ENCODE results near the gene FNBP1. TPM values are rescaled to one million over a fixed set of nuclear protein-coding genes. Genes with fewer than 3 reads are reported as not detected.

FNBP1 gene
- total and polyA plus RNA-seq, 2 experiments from 2014 or later = 17.8 to 22.6 TPM

- no peak overlapping the region for H3K4me2 ChIP-seq (ENCODE audit: unreplicated experiment)
- no peak overlapping the region for H3K4me3 ChIP-seq
- no peaks in the 10 kb centered on the region for H3K4me1 ChIP-seq (ENCODE audit: insufficient read depth)
- no peaks in the 10 kb centered on the region for H3K27me3 ChIP-seq (replicated peaks; ENCODE audit: insufficient read depth)
- H3F3A ChIP-seq (ENCODE audit: insufficient read depth) = no peaks in the 10 kb centered on the region
- TF ChIP-seq EZH2 (IDR thresholded peaks at IDR 0.05; ENCODE audit: insufficient read depth, poor library complexity, severe bottlenecking) = no peak
- no peak for TF ChIP-seq EZH2phosphoT487 (IDR thresholded peaks at IDR 0.05; ENCODE audit: insufficient read depth, low read depth)
- no peak overlapping the region for H3K27ac ChIP-seq
- H3K9me3 ChIP-seq (ENCODE audit: low read depth) = no peaks in the 10 kb centered on the region
- no peaks in the 10 kb centered on the region for H3K9me2 ChIP-seq (ENCODE audit: insufficient read depth)
- no peaks in the 10 kb centered on the region for H3K79me2 ChIP-seq (ENCODE audit: insufficient read depth)
- no peak overlapping the region for H3K9ac ChIP-seq
- in situ Hi-C loops (cut with MboI) = no loop called here
- DNase-seq = no peak
- no peaks in the 10 kb centered on the region for H4K20me1 ChIP-seq (ENCODE audit: insufficient read depth)
- WGBS, 2 experiments (ENCODE audit: low coverage in 1 of 2, low lambda C conversion rate in 2 of 2, missing lambda C conversion rate in 2 of 2) = 54 to 57% methylated on average over 3 of the region's 3 CpGs
- H3K36me3 ChIP-seq (ENCODE audit: low read depth) = peaks cover 5% of the 10 kb centered on the region; the same call in 1 of the 2 replicates
- H2AFZ ChIP-seq = no peak overlapping the region
Observed at GRCh38 chr9:129919277-129919676, 123.7 kb downstream of the FNBP1 start.

DNA sequence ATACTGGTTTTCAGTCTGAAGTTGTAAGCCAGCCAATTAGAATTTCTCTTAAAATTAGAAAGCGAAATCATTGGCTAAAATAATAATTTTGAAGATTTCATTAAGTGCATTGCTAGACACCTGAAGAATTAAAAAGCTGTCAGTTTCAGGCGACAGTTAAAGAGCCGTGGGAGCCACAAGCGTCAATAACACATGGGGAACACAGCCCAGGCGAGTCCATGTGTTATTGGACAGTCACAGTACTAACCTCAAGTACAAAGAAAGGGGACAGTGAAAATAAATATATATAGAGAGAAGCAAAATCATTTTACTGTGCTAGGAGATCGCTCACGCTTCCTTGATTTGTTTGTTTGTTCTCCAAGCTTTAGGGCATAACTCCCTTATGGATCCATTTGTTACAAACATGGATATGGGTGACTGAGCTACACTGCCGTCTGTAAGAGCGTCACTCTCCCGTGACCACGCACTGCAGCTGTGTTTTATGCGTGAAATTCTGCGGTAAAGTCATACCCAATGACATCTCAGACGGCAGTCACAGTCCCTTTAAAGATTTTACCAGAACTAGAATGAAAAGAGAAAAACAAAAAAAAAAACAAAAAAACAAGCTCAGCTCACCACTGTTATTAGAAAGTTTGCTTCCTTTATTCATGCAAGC lies 124.6 kb downstream of the FNBP1 start:
- 91% methylated on average over 14 of the region's 14 CpGs for WGBS, 2 experiments (ENCODE audit: low coverage in 1 of 2, low lambda C conversion rate in 2 of 2, missing lambda C conversion rate in 2 of 2)
- DNase-seq = no peak
- H3K4me1 ChIP-seq (ENCODE audit: insufficient read depth) = no peaks in the 10 kb centered on the region
- no peaks in the 10 kb centered on the region for H4K20me1 ChIP-seq (ENCODE audit: insufficient read depth)
- no peaks in the 10 kb centered on the region for H3K9me2 ChIP-seq (ENCODE audit: insufficient read depth)
- no peaks in the 10 kb centered on the region for H3K27me3 ChIP-seq (replicated peaks; ENCODE audit: insufficient read depth)
- H3K9me3 ChIP-seq (ENCODE audit: low read depth) = no peaks in the 10 kb centered on the region
- H3K79me2 ChIP-seq (ENCODE audit: insufficient read depth) = no peaks in the 10 kb centered on the region
- H3K4me2 ChIP-seq (ENCODE audit: unreplicated experiment) = no peak overlapping the region
- no peak overlapping the region for H2AFZ ChIP-seq
- in situ Hi-C loops (cut with MboI) = no loop called here
- peaks cover 5% of the 10 kb centered on the region; the same call in 1 of the 2 replicates for H3K36me3 ChIP-seq (ENCODE audit: low read depth)
- no peak overlapping the region for H3K4me3 ChIP-seq
- no peak overlapping the region for H3K9ac ChIP-seq
- H3F3A ChIP-seq (ENCODE audit: insufficient read depth) = no peaks in the 10 kb centered on the region
- TF ChIP-seq EZH2 (IDR thresholded peaks at IDR 0.05; ENCODE audit: insufficient read depth, poor library complexity, severe bottlenecking) (no peak), EZH2phosphoT487 (IDR thresholded peaks at IDR 0.05; ENCODE audit: insufficient read depth, low read depth) (no peak)
- no peak overlapping the region for H3K27ac ChIP-seq

- DNase-seq = no peak
- Histone ChIP-seq H3K27ac (no peak overlapping the region), H3K4me2 (ENCODE audit: unreplicated experiment) (no peak overlapping the region), H3K36me3 (ENCODE audit: low read depth) (peaks cover 5% of the 10 kb centered on the region; the same call in 1 of the 2 replicates), H4K20me1 (ENCODE audit: insufficient read depth) (no peaks in the 10 kb centered on the region), H3K9me2 (ENCODE audit: insufficient read depth) (no peaks in the 10 kb centered on the region), H3F3A (ENCODE audit: insufficient read depth) (no peaks in the 10 kb centered on the region), H3K4me3 (no peak overlapping the region), H3K9ac (no peak overlapping the region), H3K9me3 (ENCODE audit: low read depth) (no peaks in the 10 kb centered on the region), H3K27me3 (replicated peaks; ENCODE audit: insufficient read depth) (no peaks in the 10 kb centered on the region), H3K79me2 (ENCODE audit: insufficient read depth) (no peaks in the 10 kb centered on the region), H2AFZ (no peak overlapping the region), H3K4me1 (ENCODE audit: insufficient read depth) (no peaks in the 10 kb centered on the region)
- in situ Hi-C loops (cut with MboI) = no loop called here
- WGBS, 2 experiments (ENCODE audit: low coverage in 1 of 2, low lambda C conversion rate in 2 of 2, missing lambda C conversion rate in 2 of 2) = 95 to 97% methylated on average over 7 of the region's 7 CpGs
- no peak for TF ChIP-seq EZH2 (IDR thresholded peaks at IDR 0.05; ENCODE audit: insufficient read depth, poor library complexity, severe bottlenecking)
- TF ChIP-seq EZH2phosphoT487 (IDR thresholded peaks at IDR 0.05; ENCODE audit: insufficient read depth, low read depth) = no peak
Observed at GRCh38 chr9:129916707-129917106, 126.3 kb downstream of the FNBP1 start.

DNA sequence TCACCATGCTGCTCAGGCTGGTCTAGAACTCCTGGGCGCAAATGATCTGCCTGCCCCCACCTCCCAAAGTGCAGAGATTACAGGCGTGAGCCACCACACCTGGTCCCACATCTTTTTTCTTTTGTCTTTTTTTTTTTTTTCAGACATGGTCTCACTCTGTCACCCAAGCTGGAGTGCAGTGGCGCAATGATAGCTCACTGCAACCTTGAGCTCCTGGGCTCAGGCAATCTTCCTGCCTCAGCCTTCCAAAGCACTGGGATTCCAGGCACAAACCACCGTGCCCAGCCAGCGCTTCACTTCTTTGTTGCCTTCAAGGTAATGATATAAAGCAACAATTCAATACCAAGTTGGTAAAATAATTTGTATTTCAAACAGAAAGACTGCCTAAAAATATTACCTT lies 128.9 kb downstream of the FNBP1 start:
- peaks cover 5% of the 10 kb centered on the region; the same call in 1 of the 2 replicates for H3K36me3 ChIP-seq (ENCODE audit: low read depth)
- no peak overlapping the region for H3K4me2 ChIP-seq (ENCODE audit: unreplicated experiment)
- WGBS, 2 experiments (ENCODE audit: low coverage in 1 of 2, low lambda C conversion rate in 2 of 2, missing lambda C conversion rate in 2 of 2) = 95 to 97% methylated on average over 5 of the region's 5 CpGs
- no peak overlapping the region for H3K27ac ChIP-seq
- no peaks in the 10 kb centered on the region for H4K20me1 ChIP-seq (ENCODE audit: insufficient read depth)
- H3K9ac ChIP-seq = no peak overlapping the region
- H3K27me3 ChIP-seq (replicated peaks; ENCODE audit: insufficient read depth) = no peaks in the 10 kb centered on the region
- no peak for TF ChIP-seq EZH2 (IDR thresholded peaks at IDR 0.05; ENCODE audit: insufficient read depth, poor library complexity, severe bottlenecking)
- no peak for TF ChIP-seq EZH2phosphoT487 (IDR thresholded peaks at IDR 0.05; ENCODE audit: insufficient read depth, low read depth)
- H3K4me1 ChIP-seq (ENCODE audit: insufficient read depth) = peaks cover 16% of the 10 kb centered on the region
- DNase-seq = no peak
- H3K9me3 ChIP-seq (ENCODE audit: low read depth) = no peaks in the 10 kb centered on the region
- H3K4me3 ChIP-seq = no peak overlapping the region
- H2AFZ ChIP-seq = no peak overlapping the region
- no peaks in the 10 kb centered on the region for H3K9me2 ChIP-seq (ENCODE audit: insufficient read depth)
- peaks cover 4% of the 10 kb centered on the region; the same call in 1 of the 2 replicates for H3F3A ChIP-seq (ENCODE audit: insufficient read depth)
- in situ Hi-C loops (cut with MboI) = no loop called here
- H3K79me2 ChIP-seq (ENCODE audit: insufficient read depth) = no peaks in the 10 kb centered on the region

Measured in GM23248 (cell line).